Endothelial cell of umbilical vein (primary cell): ENCODE measurements around the gene SMARCC2.

Experiments
- CTCF ChIP-seq, 2 donors: IDR thresholded peaks; 1 replicate in 1 of 2; 2 replicates in 1 of 2; pipeline ENCODE4 v1.5.1; 2011; ENCODE audit warnings: low read length in 2 of 2, mild to moderate bottlenecking in 2 of 2, moderate library complexity in 2 of 2, control low read depth in 1 of 2, inconsistent platforms in 1 of 2, low read depth in 1 of 2; ENCODE audit not compliant: insufficient read depth in 1 of 2; ENCODE audit errors: extremely low read depth in 1 of 2
- MYC ChIP-seq: IDR thresholded peaks from one replicate; pipeline ENCODE4 v1.6.1; 2011; ENCODE audit warnings: mild to moderate bottlenecking, low read depth, low read length
- POLR2AphosphoS5 ChIP-seq: IDR thresholded peaks from 2 replicates; pipeline ENCODE4 v1.6.1; 2012; ENCODE audit warnings: low read depth, mild to moderate bottlenecking, control low read depth, low read length, moderate library complexity; ENCODE audit not compliant: insufficient read depth

- TF ChIP-seq CTCF (IDR thresholded peaks at IDR 0.05; ENCODE audit: extremely low read depth in 1 of 2, insufficient read depth in 1 of 2, low read depth in 1 of 2, low read length in 2 of 2) (no peak), POLR2AphosphoS5 (peak; percentile 70), MYC (no peak)
These were observed 59.9 kb downstream of the SMARCC2 start for GRCh38 chr12:56129206-56129941.
